ENCODE data around the gene TOMM20. TPM values are rescaled to one million over a fixed set of nuclear protein-coding genes. Genes with fewer than 3 reads are reported as not detected.

TOMM20 gene
- total RNA-seq = 93.5 and 102 TPM in 2 replicates

GRCh38 chr1:235128456-235129328 is at the start of gene TOMM20:
Gene TOMM20, minus strand, starts transcription at chr1:235128837. Its CDS starts 122 bp downstream, at chr1:235128715.

GRCh38 chr1:235160957-235161684 is 32.5 kb upstream of the TOMM20 start, which contains the start of gene RBM34:
Gene RBM34, minus strand, starts transcription at chr1:235161250. Its CDS starts 24 bp downstream, at chr1:235161226.

Other genes starting within 250 kb of the TOMM20 start
- gene RBM34, start 32.4 kb upstream of the TOMM20 start, total RNA-seq = 29.3 and 39.7 TPM in 2 replicates
- 5.8 and 6.4 TPM in 2 replicates for gene ARID4B, start 199.3 kb upstream of the TOMM20 start, total RNA-seq
- gene GGPS1, start 199.7 kb upstream of the TOMM20 start, total RNA-seq = 14.0 and 15.3 TPM in 2 replicates
- 29.1 and 30.3 TPM in 2 replicates for gene TBCE, start 238.6 kb upstream of the TOMM20 start, total RNA-seq

Data from bronchus fibroblast of lung (primary cell).